GM18505 (cell line): ENCODE measurements around the gene CKAP2L.

ENCODE experiments used
- ATAC-seq: cut with Tn5 transposase; IDR thresholded peaks from one replicate; pipeline ENCODE4 v1.9.1; 2021; ENCODE audit not compliant: unreplicated experiment
- POLR2A ChIP-seq: IDR thresholded peaks from 4 replicates; pipeline ENCODE4 v1.6.1; 2011; ENCODE audit warnings: borderline replicate concordance; ENCODE audit not compliant: insufficient read depth, insufficient read length; ENCODE audit errors: extremely low read depth

CKAP2L gene

DNA sequence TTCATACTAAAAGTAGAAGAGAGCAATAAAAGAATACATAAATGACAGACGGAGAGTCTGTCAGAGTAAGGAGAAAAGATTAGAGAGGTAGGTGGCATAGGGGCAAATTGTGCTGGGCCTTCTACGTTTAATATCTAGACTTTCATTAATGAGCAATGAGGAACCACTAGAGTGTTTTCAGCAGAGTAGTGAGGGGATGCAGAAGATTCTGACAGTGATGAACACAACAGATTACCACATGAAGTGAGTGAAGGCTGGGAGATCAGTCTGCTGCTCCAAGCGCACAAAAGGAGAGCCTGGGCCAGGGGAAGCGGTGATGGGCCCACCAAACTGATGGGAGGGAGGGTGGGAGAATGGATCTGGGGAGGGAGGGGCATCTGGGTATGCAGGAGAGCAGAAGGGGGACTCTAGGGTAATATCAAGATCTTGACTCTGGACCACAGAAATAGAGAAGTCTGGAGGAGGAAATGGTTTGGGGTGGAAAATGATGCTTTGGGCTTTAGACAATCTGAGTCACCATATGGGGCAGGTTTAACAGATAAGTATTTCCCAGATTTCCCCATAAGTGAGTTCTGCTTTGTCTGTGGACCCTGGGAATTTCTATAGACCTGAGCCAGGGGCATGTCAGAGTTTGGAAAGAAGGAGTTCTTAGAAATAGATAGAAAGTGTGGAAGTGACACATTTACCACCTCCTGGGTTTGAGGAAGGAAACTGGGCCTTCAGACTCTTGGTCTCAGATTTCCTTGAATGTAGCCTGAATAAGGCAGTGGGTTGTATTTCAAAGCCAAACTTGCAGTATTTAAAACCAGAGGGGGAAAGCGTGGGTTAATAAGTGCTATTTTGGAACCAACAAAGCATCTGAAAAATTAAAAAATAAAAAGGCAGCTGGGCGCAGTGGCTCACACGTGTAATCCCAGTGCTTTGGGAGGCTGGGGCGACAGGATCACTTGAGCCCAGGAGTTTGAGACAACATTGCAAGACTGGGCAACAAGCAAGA is 34.9 kb upstream of the CKAP2L start:
- TF ChIP-seq POLR2A = no peak
- no peak for ATAC-seq

- ATAC-seq = no peak
- no peak for TF ChIP-seq POLR2A
Measured at GRCh38 chr2:112796486-112796885, 32.1 kb upstream of the CKAP2L start.

GRCh38 chr2:112795774-112796173 is 31.4 kb upstream of the CKAP2L start:
- no peak for TF ChIP-seq POLR2A
- ATAC-seq = no peak

- no peak for ATAC-seq
- TF ChIP-seq POLR2A = no peak
Measured at GRCh38 chr2:112794841-112795240, 30.4 kb upstream of the CKAP2L start.

GRCh38 chr2:112794131-112794733 is 29.8 kb upstream of the CKAP2L start:
- TF ChIP-seq POLR2A = no peak
- no peak for ATAC-seq

- no peak for ATAC-seq
- TF ChIP-seq POLR2A = no peak
Measured at GRCh38 chr2:112793449-112793978, 29.1 kb upstream of the CKAP2L start.

- no peak for ATAC-seq
- TF ChIP-seq POLR2A = no peak
Measured at GRCh38 chr2:112792419-112792818, 28.0 kb upstream of the CKAP2L start.

DNA sequence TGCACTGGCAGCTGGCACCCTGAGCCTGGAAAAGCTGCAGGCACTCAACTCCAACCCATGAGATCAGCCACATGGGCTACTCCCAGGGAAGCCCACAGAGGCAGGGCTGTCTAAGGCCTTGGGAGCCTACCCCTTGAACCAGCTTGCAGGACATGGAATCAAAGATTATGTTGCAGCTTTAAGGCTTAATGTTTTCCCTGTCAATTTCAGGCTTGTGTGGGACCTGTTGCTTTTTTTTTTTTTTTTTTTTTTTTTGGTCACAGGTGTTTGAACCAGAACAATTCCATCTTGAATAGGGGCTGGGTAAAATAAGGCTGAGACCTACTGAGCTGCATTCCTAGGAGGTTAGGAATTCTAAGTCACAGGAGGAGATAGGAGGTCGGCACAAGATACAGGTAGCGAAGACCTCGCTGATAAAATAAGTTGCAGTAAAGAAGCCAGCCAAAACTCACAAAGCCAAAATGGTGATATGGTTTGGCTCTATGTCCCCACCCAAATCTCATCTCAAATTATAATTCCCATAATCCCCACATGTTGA is 27.4 kb upstream of the CKAP2L start:
- TF ChIP-seq POLR2A = no peak
- ATAC-seq = no peak

DNA sequence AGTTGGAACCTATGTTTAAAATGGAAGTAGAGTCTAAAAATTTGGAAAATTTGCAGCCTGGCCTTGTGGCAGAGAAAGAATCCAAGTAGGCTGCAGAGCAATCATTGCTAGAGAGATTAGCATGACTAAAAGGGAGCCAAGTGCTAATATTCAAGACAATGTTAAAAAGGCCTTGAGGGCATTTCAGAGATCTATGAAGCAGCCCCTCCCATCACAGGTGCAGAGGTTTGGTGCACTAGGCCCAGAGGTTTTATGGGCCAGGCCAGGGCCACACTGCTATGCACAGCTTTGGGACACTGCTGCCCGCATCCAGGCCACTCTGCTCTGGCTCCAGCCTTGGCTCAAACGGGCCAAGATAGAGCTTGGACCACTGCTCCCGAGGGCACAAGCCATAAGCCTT is 26.6 kb upstream of the CKAP2L start:
- TF ChIP-seq POLR2A = no peak
- ATAC-seq = no peak

GRCh38 chr2:112790305-112790704 is 25.9 kb upstream of the CKAP2L start:
- no peak for TF ChIP-seq POLR2A
- ATAC-seq = no peak

DNA sequence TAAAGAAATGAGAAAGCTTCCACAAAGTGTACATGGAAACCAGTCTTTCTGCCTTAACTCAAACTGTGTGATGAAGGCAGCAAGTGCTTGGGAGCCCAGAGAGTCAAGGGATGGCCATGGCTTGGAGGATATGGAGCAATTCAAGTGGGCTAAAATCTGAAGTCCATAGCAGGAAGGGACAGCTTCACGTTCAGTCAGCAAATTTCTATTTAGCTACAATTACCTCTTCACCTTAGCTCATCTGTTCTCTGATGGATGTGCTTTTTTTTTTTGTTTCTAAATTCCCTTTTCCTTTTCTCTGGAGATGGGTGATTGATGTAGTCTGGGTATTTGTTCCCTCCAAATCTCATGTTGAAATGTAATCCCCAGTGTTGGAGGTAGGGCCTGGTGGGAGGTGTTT is 24.8 kb upstream of the CKAP2L start:
- ATAC-seq = no peak
- no peak for TF ChIP-seq POLR2A

DNA sequence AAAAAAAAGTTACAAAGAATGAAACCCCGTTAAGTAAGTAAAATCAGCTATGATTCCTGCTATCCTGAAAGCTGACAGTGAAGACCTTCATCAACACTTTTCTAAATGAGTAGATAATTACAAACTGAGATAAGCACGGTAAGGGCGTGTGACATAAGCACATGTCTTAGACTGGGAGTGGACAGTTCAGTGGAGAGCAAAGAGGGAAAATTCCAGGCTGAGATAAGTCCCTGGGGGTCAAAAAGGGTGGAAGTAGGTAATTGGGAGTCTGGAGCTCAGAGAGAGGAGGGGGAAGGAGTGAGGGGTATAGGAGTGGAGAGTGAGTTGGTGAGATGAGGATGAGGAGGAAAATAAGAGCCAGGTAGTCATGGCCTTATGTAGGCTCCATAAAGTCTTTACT is 24.2 kb upstream of the CKAP2L start:
- no peak for TF ChIP-seq POLR2A
- no peak for ATAC-seq

- TF ChIP-seq POLR2A = no peak
- ATAC-seq = no peak
Measured at GRCh38 chr2:112787729-112788393, 23.5 kb upstream of the CKAP2L start.
